Activated gamma-delta T cell (primary cell): ENCODE data around the gene DNAAF1.
A peak's percentile ranks its signal among the peaks of the same experiment; 100 is the strongest.
"Not testable (repeated sequence)": the region's sequence is repeated elsewhere in the genome, so short reads cannot be mapped to it uniquely, and the experiment has no call there.

Experiments
- DNase-seq: peaks from one replicate; lab custom pipeline; 2025; lab: John Stamatoyannopoulos, UW
- total RNA-seq, 2 donors: gene quantifications; one replicate each; lab custom pipeline; 2026; lab: John Stamatoyannopoulos, UW

The DNAAF1 gene
- 0 reads per million in 2 donors for total RNA-seq

DNA sequence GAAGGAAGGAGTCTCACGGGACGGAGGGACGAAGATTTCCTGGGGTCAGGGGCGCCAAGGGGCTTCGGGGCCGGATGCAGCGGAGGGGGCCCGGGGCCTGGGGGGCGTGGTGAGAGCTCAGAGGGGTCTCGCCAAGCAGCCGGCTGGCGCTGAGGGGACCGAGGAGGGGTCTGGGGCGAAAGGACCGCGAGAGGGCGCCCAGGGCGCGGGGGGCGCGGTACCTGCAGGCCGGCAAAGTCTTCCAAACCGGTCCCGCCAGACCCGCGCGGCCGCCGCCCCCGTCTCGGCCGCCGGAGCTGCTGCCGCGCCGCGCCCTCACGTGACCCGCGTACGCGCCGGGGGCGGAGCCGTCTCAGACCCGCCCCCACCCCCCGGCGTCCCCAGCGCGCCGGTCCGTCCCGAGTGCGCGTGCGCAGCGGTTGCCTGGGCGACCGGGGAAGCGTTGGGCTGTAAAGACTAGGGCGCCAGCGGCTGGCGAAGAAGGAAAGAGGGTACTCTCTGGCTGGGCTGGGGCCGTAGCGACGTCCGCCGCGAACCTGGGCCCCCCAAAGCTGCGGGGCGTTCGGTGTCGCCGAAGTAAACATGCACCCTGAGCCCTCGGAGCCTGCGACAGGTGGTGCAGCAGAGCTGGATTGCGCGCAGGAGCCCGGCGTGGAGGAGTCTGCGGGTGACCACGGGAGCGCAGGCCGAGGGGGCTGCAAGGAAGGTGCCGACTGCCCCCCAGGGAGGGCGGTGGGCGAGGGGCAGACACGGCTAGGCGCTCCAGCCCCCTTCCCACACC is at the start of gene DNAAF1, which contains the start of gene HSDL1:
TSS of gene DNAAF1 (plus strand) at position 450 of the 781 bp plus-strand sequence. CDS start at position 583, 133 bp downstream.
TSS of gene HSDL1 (minus strand) at position 319 of the 781 bp plus-strand sequence. CDS start 13,856 bp downstream, outside the sequence.
- DNase-seq, result peak; percentile 96

- no peak for DNase-seq
Measured at GRCh38 chr16:84095466-84095865, 49.6 kb upstream of the DNAAF1 start.

DNA sequence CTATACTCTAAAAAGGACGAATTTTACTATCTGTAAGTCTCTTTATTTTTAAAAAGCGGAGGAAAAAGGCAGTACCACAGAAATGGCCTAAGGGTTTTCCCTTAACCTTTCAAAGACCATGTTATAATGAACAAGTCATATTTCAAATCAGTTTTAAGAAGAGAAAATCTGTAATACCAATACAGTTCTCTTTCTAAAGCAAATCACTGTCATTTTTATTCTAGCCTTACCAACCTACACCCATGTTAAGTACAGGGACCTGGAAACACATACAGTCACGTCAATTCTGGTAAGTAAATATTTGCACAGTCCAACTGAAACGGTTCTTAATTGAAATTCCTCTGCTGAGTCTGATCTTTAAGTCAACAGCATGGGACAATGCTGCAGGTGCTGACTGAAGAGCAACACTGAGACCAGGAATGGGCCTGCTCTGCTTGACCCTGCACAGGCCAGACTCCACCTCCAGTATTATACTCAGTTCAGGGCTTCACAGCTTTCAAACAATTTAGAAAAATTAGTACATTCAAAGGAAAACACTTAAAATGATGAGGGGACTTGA is 48.6 kb upstream of the DNAAF1 start:
- DNase-seq, result no peak

- DNase-seq, result no peak
Measured at GRCh38 chr16:84098939-84099338, 46.2 kb upstream of the DNAAF1 start.

DNA sequence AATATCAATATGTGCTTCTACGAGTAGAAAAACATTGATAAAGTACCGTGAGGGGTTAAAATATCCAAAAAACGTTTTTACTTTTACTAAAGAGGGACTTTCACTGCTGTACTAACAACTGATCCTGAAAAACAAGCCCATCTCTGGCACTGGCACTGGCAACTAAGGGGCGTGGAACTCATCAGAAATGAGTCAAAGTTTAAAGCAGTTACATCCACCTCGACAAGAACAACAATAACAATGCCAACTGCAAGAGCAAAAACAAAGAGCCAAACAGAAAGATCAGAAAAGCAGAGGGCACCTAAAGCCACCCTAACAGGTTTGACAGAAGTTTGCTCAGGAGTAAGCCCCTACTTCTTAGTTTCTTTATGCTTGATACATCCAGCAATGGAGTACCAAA is 41.4 kb upstream of the DNAAF1 start:
- no peak for DNase-seq

DNA sequence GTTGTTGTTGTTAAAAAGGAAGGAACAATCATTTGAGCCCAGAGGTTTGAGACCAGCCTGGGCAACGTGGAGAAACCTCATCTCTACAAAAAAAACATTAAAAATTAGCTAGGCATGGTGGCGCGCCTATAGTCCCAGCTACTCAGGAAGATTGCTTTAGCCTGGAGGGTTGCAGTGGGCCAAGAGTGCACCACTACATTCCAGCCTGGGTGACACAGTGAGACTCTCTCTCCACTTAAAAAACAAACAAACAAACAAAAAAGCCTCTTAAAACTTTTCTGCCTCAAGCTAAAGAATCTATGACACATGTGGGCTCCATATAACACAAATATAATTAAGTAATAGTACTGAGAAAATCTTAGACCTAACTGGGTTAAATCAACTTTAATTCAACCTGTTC is 40.9 kb upstream of the DNAAF1 start:
- DNase-seq, result no peak

DNA sequence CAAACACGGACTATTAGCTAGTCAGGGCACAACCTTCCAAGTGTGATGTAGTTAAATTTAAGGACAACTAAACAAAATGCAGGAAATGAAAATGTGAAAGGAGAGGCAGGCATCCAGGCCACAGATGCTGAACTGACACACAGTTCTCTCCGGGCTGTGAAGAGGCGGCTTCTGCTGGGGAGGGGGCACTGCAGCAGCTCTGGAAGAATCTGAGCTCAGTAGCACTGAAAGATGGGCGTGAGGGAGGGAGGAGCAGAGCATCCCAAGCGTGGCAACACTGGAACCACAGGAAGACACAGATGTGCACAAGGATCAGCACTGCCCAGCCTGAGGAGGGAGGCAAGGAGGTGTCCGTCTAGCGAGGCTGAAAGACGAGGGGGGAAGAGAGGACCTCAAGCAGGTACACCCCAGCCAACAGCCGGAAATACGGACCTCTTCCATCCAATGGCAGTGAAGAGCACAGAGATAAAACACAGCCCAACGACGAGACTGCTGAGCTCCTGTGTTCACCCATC is 39.8 kb upstream of the DNAAF1 start:
- no peak for DNase-seq

- no peak for DNase-seq
Measured at GRCh38 chr16:84105948-84106740, 39.0 kb upstream of the DNAAF1 start.

GRCh38 chr16:84107921-84108320 is 37.2 kb upstream of the DNAAF1 start:
- no peak for DNase-seq

DNA sequence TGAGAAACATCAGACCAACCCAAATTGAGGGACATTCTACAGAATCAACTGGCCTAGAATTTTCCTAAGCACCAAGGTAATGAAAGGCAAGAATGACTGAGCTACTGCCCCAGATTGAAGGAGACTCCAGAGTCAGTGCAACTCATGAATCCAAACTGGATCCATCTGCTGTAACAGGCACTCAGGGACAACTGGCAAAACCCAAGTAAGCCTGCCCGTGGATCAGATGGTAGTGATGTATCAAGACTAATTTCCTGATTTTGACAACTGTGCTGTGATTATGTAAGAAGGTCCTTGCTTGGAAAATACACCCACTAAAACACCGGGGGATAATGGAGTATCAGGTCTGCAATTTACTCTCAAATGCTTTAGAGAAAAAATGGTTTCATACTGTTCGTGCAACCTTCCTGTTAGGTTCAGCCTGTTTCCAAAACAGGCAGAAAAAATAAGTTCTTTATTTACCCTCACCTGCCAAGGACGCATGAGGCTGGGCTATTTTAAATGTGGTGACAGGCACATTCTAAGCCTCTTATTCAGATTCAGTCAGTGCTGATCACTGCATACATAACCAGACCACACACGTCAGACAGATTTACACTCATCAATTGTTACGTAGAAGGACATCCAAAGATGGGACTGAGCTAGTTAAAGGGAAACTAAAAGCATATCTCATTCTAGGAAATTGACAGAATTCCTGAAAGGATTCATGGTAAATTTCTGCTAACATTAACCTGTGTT is 35.3 kb upstream of the DNAAF1 start:
- DNase-seq, result no peak

DNA sequence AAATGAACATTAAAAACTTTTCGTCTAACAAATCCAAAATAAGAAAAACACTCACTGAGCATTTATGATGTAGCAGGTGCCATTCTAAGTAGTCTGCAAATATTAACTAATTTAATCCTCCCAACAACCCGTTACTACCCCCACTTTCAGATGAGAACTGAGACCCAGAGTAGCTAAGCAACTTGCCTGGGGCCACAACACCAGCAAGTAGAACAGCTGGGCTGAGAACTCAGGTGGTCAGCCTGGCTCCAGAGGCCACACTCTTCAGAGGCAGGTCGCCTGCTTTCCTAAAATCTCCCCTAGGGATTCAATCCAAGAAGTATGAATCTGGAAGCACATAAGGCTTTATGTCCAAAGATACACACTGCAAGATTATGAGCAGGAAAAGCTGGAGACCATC is 34.6 kb upstream of the DNAAF1 start:
- no peak for DNase-seq

GRCh38 chr16:84111525-84111924 is 33.6 kb upstream of the DNAAF1 start:
- DNase-seq, result no peak

DNA sequence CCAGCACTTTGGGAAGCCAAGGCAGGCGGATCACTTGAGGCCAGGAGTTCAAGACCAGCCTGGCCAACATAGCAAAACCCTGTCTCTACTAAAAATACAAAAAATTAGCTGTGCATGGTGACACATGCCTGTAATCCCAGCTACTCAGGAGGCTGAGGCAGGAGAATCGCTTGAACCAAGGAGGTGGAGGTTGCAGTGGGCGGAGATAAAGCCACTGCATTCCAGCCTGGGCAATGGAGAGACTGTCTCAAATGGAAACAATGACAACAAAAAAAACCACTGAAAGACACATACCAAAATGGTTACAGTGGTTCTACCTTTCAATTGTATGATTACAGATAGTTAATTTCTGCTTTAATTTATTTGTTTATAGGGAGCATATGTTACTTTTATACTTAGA is 33.2 kb upstream of the DNAAF1 start:
- DNase-seq, result not testable (repeated sequence)

DNA sequence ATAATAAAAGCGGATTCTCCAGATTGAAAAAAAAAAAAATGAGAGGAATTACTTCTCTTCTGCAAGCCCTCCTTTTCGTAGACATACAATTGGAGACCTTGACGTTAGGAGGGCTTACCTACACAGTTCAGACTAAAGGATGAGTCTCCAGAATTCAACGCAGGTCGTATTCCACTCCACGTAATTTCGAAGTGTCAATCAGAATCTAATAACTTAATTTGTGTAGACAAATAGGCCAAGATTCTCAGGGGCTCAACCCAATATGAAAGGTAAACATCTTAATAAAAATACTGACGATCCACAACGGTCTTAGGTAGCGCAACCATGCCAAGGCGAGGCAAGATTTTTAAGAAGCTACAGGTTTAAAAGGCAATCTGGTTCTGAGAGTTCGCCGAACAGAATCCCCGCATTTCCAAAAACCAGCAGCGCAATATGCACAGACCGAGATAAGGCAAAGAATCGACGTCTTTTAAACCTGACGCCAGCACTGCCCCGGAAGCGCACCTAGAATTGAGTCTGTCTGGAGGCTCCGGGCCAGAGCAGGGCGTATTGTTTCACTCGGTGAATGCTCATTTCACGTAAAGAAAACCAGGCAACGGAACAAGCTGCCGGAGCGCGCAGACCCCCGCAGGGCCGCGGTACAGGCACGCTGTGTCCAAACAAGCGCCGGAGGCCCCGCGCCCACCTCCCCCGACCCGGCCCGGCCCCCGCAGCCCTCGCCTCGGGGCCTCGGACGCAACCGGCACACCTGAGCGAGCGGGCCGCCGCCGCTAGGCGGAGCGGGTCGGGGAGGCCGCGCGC is 29.0 kb upstream of the DNAAF1 start:
- DNase-seq, result no peak

GRCh38 chr16:84116720-84117493 is 28.2 kb upstream of the DNAAF1 start, which contains the start of gene MBTPS1:
Gene MBTPS1 (minus strand): TSS chr16:84116942. CDS start chr16:84101783, 15,159 bp downstream.
- peak; percentile 98 for DNase-seq

DNA sequence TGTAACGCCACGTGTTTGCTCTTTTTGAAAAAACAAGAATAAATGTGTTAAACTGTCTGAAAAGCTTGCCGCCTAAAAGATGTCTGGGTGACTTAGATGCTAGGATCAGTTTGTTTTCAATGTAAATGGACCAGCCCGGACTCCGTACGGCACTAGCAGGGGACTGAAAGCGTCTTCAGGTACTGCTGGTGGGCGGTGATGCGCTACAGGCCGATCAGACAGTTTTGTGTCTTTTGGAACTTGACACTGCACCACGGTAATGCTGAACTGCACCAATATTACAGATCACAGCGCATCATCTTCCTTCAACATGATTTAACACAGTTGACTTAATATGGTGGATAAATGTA is 27.6 kb upstream of the DNAAF1 start:
- no peak for DNase-seq

DNA sequence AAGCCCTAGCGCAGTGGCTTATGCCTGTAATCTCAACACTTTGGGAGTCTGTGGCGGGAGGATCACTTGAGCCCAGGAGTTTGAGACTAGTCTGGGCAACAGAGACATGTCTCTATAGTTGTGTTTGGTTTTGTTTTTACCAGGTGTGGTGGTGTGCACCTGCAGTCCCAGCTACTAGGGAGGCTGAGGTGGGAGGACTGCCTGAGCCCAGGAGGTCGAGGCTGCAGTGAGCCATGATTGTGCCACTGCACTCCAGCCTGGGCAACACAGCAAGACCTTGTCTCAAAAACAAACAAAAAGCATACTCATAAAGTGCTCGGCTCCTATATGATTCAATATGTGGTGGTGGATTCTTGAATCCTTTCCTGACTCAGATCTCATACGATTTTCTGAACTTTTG is 26.8 kb upstream of the DNAAF1 start:
- DNase-seq, result not testable (repeated sequence)

- no peak for DNase-seq
Measured at GRCh38 chr16:84119368-84119767, 25.7 kb upstream of the DNAAF1 start.

- no peak for DNase-seq
Measured at GRCh38 chr16:84120023-84120422, 25.1 kb upstream of the DNAAF1 start.

- DNase-seq, result no peak
Measured at GRCh38 chr16:84121007-84121406, 24.1 kb upstream of the DNAAF1 start.
